ENCODE data around the gene MRPS31. TPM values are rescaled to one million over a fixed set of nuclear protein-coding genes. Genes with fewer than 3 reads are reported as not detected.
A peak's percentile ranks its signal among the peaks of the same experiment; 100 is the strongest.

MRPS31 gene
- total and polyA plus RNA-seq, 10 of the 15 experiments (the other 5 are each of a cell fraction or from before 2014, with no cell fraction given): 20.3 to 60.9 (median 43.1) TPM

- SMC1A ChIA-PET (ENCODE audit: uncharacterized antibody, unreplicated experiment): interaction anchor here (0.6 to 1.0 kb wide), 2 partner anchors 12 to 23 kb away, joined by 3 read pairs; no protein-coding TSS in a partner anchor
- no TSS peak for BruUV-seq (replicated peaks)
- in situ Hi-C loops (cut with MboI): no loop called here
- H4K20me1 ChIP-seq (ENCODE audit: control insufficient read depth, insufficient read depth): no peaks in the 10 kb centered on the region
- H3K4me3 ChIP-seq: no peak overlapping the region
- H3K4me1 ChIP-seq (ENCODE audit: control insufficient read depth, insufficient read depth, low read length): peaks cover 19% of the 10 kb centered on the region
- no peaks in the 10 kb centered on the region for H3K27me3 ChIP-seq (replicated peaks in 1 of 2; ENCODE audit: control insufficient read depth in 2 of 2, insufficient read depth in 2 of 2, low read length in 1 of 2)
- H3K27ac ChIP-seq (ENCODE audit: control insufficient read depth, insufficient read depth): peak overlapping the region; percentile 46
- no peaks in the 10 kb centered on the region for H3K9me3 ChIP-seq (replicated peaks; ENCODE audit: control insufficient read depth, insufficient read depth, low read length)
- TF ChIP-seq NR2C2 (IDR thresholded peaks at IDR 0.05; ENCODE audit: borderline replicate concordance, control insufficient read depth, insufficient read length, low read depth): no peak
- TF ChIP-seq SMAD1 (IDR thresholded peaks at IDR 0.05; ENCODE audit: low read depth, partially characterized antibody): no peak
- TF ChIP-seq YBX1 (IDR thresholded peaks at IDR 0.05): no peak
- no peak for TF ChIP-seq MLLT1 (IDR thresholded peaks at IDR 0.05)
- TF ChIP-seq IRF5 (IDR thresholded peaks at IDR 0.05; ENCODE audit: borderline replicate concordance): no peak
- TF ChIP-seq ZBTB40 (IDR thresholded peaks at IDR 0.05; ENCODE audit: borderline replicate concordance): no peak
- TF ChIP-seq POLR2AphosphoS2 (IDR thresholded peaks at IDR 0.05; ENCODE audit: low read depth, low read length): no peak
- TF ChIP-seq SPI1 (IDR thresholded peaks at IDR 0.05; ENCODE audit: borderline replicate concordance, insufficient read depth, low read depth, low read length): no peak
- no peak for TF ChIP-seq HDGF (IDR thresholded peaks at IDR 0.05)
- no peak for TF ChIP-seq CBFB (IDR thresholded peaks at IDR 0.05; ENCODE audit: low read depth)
- TF ChIP-seq ZBED1 (IDR thresholded peaks at IDR 0.05; ENCODE audit: borderline replicate concordance): no peak
- TF ChIP-seq PKNOX1 (IDR thresholded peaks at IDR 0.05): no peak
- FAIRE-seq: no peak
- H3K9ac ChIP-seq (ENCODE audit: control insufficient read depth, insufficient read depth, low read length): peak overlapping the region; percentile 7; the same call in 1 of the 2 replicates
- H2AFZ ChIP-seq (ENCODE audit: control insufficient read depth, low read depth, low read length): no peak overlapping the region
- RAD21 ChIA-PET (ENCODE audit: unreplicated experiment): interaction anchor here (0.7 kb wide), 1 partner anchor 13 kb away, joined by 3 read pairs; no protein-coding TSS in a partner anchor
- CTCF ChIA-PET: no interaction called here
- DNase-seq (ENCODE audit: low read depth, low spot score): no peak
- 30% methylated on average over 7 of the region's 7 CpGs for WGBS (ENCODE audit: insufficient coverage, insufficient replicate concordance, low lambda C conversion rate, missing lambda C conversion rate)
- H3K4me2 ChIP-seq (ENCODE audit: control insufficient read depth, insufficient read depth): peak overlapping the region; percentile 62
- POLR2A ChIA-PET: no interaction called here
- peaks cover 1 to 13% of the 10 kb centered on the region in 2 experiments for H3K36me3 ChIP-seq (ENCODE audit: control insufficient read depth in 2 of 2, insufficient read depth in 2 of 2, low read length in 1 of 2)
- intact Hi-C loops (cut with micrococcal nuclease; ENCODE audit: unreplicated experiment): no loop called here
- H3K79me2 ChIP-seq (ENCODE audit: control insufficient read depth, insufficient read depth, low read length): peaks cover 3% of the 10 kb centered on the region
- peak; percentile 73 for ATAC-seq
Observed at GRCh38 chr13:40755082-40755700, 15.8 kb downstream of the MRPS31 start.
